Measurements from ENCODE around the gene CLPSL2. TPM values are rescaled to one million over a fixed set of nuclear protein-coding genes. Genes with fewer than 3 reads are reported as not detected.
"Not testable (repeated sequence)": the region's sequence is repeated elsewhere in the genome, so short reads cannot be mapped to it uniquely, and the experiment has no call there.

Gene CLPSL2
- total RNA-seq, 2 donors from 2014 or later = 1.1 to 2.1 TPM

DNA sequence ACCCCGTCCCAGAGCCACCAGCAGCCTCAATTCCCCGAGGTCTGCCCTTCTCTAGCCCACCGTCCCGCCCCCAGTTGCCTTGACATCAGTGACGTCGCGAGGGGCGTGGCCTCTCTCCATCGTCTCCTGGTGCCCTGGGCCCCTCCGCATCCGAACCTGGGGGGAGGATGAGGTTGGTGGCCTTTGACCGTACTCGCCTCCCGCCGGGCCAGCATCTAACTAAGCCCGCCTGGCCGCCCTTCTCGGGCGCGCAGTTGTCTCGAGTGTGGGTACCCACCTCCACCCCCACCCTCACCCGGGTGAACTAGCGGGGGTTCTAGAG lies 45.0 kb upstream of the CLPSL2 start:
- Mint-ChIP-seq H3K4me3 (peak overlapping the region; percentile 73), H3K27ac (peak overlapping the region; percentile 85), H3K27me3 (ENCODE audit: insufficient read depth) (peaks cover 47% of the 10 kb centered on the region), H3K36me3 (ENCODE audit: low read depth) (no peaks in the 10 kb centered on the region), H3K4me1 (peaks cover 25% of the 10 kb centered on the region), H3K9me3 (no peaks in the 10 kb centered on the region)
- DNase-seq = peak; percentile 98
- Histone ChIP-seq H3K27me3 (ENCODE audit: control insufficient read depth, insufficient read depth, low read length, poor library complexity, severe bottlenecking) (peaks cover 19% of the 10 kb centered on the region), H3K4me3 (ENCODE audit: low read length) (peak overlapping the region; percentile 85), H3K9ac (ENCODE audit: extremely low read depth, low read length, poor library complexity, severe bottlenecking) (peak overlapping the region; percentile 44), H3K27ac (ENCODE audit: low read depth, low read length) (peak overlapping the region; percentile 93), H3K36me3 (ENCODE audit: control insufficient read depth, insufficient read depth, low read length) (no peaks in the 10 kb centered on the region), H3K9me3 (ENCODE audit: control insufficient read depth, low read length) (no peaks in the 10 kb centered on the region), H3K4me1 (ENCODE audit: control insufficient read depth, insufficient read depth, low read length) (peaks cover 3% of the 10 kb centered on the region)
- 0% methylated on average over 2 to 23 of the region's 23 CpGs for WGBS, 2 experiments (ENCODE audit: insufficient coverage in 1 of 2, insufficient read length in 1 of 2)
- TF ChIP-seq, protein P1, sequence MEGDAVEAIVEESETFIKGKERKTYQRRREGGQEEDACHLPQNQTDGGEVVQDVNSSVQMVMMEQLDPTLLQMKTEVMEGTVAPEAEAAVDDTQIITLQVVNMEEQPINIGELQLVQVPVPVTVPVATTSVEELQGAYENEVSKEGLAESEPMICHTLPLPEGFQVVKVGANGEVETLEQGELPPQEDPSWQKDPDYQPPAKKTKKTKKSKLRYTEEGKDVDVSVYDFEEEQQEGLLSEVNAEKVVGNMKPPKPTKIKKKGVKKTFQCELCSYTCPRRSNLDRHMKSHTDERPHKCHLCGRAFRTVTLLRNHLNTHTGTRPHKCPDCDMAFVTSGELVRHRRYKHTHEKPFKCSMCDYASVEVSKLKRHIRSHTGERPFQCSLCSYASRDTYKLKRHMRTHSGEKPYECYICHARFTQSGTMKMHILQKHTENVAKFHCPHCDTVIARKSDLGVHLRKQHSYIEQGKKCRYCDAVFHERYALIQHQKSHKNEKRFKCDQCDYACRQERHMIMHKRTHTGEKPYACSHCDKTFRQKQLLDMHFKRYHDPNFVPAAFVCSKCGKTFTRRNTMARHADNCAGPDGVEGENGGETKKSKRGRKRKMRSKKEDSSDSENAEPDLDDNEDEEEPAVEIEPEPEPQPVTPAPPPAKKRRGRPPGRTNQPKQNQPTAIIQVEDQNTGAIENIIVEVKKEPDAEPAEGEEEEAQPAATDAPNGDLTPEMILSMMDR (conservative IDR thresholded peaks at IDR 0.05) = no peak

DNA sequence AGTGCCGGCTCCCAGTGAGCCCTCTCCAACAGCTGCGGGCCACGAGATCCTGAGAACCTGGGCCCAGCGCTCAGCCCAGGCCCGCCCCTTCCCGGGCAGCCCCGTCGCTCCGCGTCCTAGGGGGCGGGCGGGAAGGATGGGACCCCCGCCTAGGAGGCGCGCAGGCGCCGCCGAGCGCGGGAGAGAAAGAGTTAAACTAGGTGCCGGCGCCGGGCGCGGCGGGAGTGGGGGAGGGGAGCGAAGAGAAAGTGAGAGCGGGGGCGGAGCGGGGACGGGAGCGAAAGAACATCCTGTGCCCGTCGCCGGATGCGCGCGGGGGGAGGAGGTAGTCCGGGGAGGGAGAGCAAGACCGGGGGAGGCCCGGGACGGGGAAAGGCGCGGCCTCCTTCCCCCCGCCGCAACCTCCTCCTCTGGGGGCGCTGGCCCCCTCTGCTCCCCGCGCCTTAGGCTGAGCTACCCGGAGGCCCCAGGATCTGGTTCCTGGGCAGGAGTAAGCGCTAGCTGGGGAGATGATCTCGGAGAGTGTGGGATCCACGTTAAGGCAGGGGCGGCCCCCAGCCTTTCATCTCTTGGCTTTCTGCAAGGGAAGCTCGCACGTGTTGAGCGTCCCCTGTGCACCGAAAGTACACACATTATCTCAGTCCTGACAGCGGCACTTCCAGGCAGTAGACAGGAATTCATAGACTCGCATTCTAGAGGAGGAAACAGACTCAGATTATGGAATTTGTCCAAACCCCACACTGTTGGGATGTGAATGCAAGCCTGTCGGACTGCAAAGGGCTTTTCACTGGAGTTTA lies 44.5 kb upstream of the CLPSL2 start:
- Histone ChIP-seq H3K27me3 (ENCODE audit: control insufficient read depth, insufficient read depth, low read length, poor library complexity, severe bottlenecking) (peaks cover 19% of the 10 kb centered on the region), H3K9ac (ENCODE audit: extremely low read depth, low read length, poor library complexity, severe bottlenecking) (peak overlapping the region; percentile 44), H3K9me3 (ENCODE audit: control insufficient read depth, low read length) (no peaks in the 10 kb centered on the region), H3K4me1 (ENCODE audit: control insufficient read depth, insufficient read depth, low read length) (peaks cover 3% of the 10 kb centered on the region), H3K27ac (ENCODE audit: low read depth, low read length) (peak overlapping the region; percentile 93), H3K4me3 (ENCODE audit: low read length) (peak overlapping the region; percentile 85), H3K36me3 (ENCODE audit: control insufficient read depth, insufficient read depth, low read length) (no peaks in the 10 kb centered on the region)
- H3K9me3 Mint-ChIP-seq = no peaks in the 10 kb centered on the region
- H3K36me3 Mint-ChIP-seq (ENCODE audit: low read depth) = no peaks in the 10 kb centered on the region
- peak overlapping the region; percentile 85 for H3K27ac Mint-ChIP-seq
- H3K4me1 Mint-ChIP-seq = peaks cover 19% of the 10 kb centered on the region
- peak overlapping the region; percentile 73 for H3K4me3 Mint-ChIP-seq
- 2 to 7% methylated on average over 13 to 58 of the region's 61 CpGs for WGBS, 2 experiments (ENCODE audit: insufficient coverage in 1 of 2, insufficient read length in 1 of 2)
- peak; percentile 95 for DNase-seq
- TF ChIP-seq, protein P1 (conservative IDR thresholded peaks at IDR 0.05) = no peak
- peaks cover 41% of the 10 kb centered on the region for H3K27me3 Mint-ChIP-seq (ENCODE audit: insufficient read depth)

DNA sequence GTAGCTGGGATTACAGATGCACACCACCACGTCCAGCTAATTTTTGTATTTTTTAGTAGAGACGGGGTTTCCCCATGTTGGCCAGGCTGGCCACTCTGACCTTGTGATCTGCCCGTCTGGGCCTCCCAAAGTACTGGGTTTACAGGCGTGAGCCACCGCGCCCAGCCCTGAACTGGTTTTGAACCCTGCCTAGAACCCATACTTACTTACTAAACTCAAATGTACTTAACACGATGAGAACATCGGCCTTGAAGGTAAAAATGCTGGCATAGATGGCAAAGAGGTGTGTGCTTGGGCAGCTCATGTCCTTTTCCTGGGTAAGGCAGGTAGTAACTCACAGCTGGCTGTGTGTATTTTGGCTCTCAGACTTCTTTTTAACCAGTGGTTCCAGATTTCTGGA lies 42.8 kb upstream of the CLPSL2 start:
- H3K36me3 ChIP-seq (ENCODE audit: control insufficient read depth, insufficient read depth, low read length) = no peaks in the 10 kb centered on the region
- Mint-ChIP-seq H3K27ac (no peak overlapping the region), H3K9me3 (no peaks in the 10 kb centered on the region), H3K27me3 (ENCODE audit: insufficient read depth) (peaks cover 29% of the 10 kb centered on the region), H3K36me3 (ENCODE audit: low read depth) (no peaks in the 10 kb centered on the region), H3K4me1 (peaks cover 12% of the 10 kb centered on the region), H3K4me3 (no peak overlapping the region)
- no peaks in the 10 kb centered on the region for H3K9me3 ChIP-seq (ENCODE audit: control insufficient read depth, low read length)
- H3K27ac ChIP-seq (ENCODE audit: low read depth, low read length) = no peak overlapping the region
- no peak overlapping the region for H3K4me3 ChIP-seq (ENCODE audit: low read length)
- TF ChIP-seq, protein P1 (conservative IDR thresholded peaks at IDR 0.05) = no peak
- no peak for DNase-seq
- peaks cover 3% of the 10 kb centered on the region for H3K4me1 ChIP-seq (ENCODE audit: control insufficient read depth, insufficient read depth, low read length)
- H3K9ac ChIP-seq (ENCODE audit: extremely low read depth, low read length, poor library complexity, severe bottlenecking) = no peak overlapping the region
- WGBS, 2 experiments (ENCODE audit: insufficient coverage in 1 of 2, insufficient read length in 1 of 2) = 94 to 100% methylated on average over 7 to 8 of the region's 8 CpGs
- H3K27me3 ChIP-seq (ENCODE audit: control insufficient read depth, insufficient read depth, low read length, poor library complexity, severe bottlenecking) = peaks cover 14% of the 10 kb centered on the region

DNA sequence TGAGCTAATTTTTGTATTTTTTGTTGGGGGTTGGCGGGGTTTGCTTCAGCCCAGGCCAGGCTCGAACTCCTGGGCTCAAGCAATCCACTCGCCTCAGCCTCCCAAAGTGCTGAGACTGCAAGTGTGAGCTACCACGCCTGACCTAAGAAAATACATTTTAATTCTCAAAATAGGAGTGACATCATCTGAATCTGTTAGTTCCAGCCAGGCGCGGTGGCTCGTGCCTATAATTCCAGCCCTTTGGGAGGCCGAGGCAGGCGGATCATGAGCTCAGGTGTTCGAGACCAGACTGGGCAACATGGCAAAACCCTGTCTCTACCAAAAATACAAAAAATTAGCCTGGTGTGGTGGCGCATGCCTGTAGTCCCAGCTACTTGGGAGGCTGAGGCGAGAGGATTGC lies 42.1 kb upstream of the CLPSL2 start:
- peaks cover 13% of the 10 kb centered on the region for H3K4me1 Mint-ChIP-seq
- H3K9me3 ChIP-seq (ENCODE audit: control insufficient read depth, low read length); H3K9ac ChIP-seq (ENCODE audit: extremely low read depth, low read length, poor library complexity, severe bottlenecking); H3K4me3 Mint-ChIP-seq; H3K27me3 ChIP-seq (ENCODE audit: control insufficient read depth, insufficient read depth, low read length, poor library complexity, severe bottlenecking); H3K27ac Mint-ChIP-seq; H3K36me3 Mint-ChIP-seq (ENCODE audit: low read depth); H3K9me3 Mint-ChIP-seq; H3K4me1 ChIP-seq (ENCODE audit: control insufficient read depth, insufficient read depth, low read length); H3K4me3 ChIP-seq (ENCODE audit: low read length); DNase-seq; H3K36me3 ChIP-seq (ENCODE audit: control insufficient read depth, insufficient read depth, low read length); H3K27ac ChIP-seq (ENCODE audit: low read depth, low read length): not testable (repeated sequence)
- 95 to 97% methylated on average over 10 to 12 of the region's 12 CpGs for WGBS, 2 experiments (ENCODE audit: insufficient coverage in 1 of 2, insufficient read length in 1 of 2)
- H3K27me3 Mint-ChIP-seq (ENCODE audit: insufficient read depth) = peaks cover 22% of the 10 kb centered on the region

Data from endodermal cell (in vitro differentiated cells).